ENCODE measurements around the gene JPH3.

The JPH3 gene

DNA sequence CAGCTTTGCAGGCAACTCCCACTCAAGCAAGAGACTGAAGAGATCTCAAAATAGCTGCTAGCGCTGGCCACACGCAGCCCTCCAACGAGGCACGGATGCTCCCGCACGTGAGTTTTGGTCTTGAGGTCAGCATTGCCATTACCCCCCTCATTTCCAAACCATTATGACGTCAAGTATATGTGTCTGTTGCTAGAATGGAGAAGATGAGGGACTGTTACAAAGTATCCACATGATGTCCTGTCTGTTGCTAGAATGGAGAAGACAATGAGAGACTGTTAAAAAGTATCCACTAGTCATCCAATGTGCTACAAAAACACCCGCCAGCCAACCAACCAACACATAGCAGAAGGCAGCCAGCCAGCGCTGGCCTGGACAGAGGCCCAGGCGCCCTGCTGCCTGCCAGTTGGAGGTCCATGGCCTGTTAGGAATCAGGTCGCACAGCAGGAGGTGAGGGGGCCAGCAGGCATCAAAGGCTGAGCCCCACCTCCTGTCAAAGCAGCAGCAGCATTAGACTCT lies 138.7 kb downstream of the JPH3 start:
- DNase-seq (ENCODE audit: low read depth in 2 of 2) = no peak

GRCh38 chr16:87741700-87742415 lies 139.6 kb downstream of the JPH3 start:
- no peak for DNase-seq (ENCODE audit: low read depth in 2 of 2)

DNA sequence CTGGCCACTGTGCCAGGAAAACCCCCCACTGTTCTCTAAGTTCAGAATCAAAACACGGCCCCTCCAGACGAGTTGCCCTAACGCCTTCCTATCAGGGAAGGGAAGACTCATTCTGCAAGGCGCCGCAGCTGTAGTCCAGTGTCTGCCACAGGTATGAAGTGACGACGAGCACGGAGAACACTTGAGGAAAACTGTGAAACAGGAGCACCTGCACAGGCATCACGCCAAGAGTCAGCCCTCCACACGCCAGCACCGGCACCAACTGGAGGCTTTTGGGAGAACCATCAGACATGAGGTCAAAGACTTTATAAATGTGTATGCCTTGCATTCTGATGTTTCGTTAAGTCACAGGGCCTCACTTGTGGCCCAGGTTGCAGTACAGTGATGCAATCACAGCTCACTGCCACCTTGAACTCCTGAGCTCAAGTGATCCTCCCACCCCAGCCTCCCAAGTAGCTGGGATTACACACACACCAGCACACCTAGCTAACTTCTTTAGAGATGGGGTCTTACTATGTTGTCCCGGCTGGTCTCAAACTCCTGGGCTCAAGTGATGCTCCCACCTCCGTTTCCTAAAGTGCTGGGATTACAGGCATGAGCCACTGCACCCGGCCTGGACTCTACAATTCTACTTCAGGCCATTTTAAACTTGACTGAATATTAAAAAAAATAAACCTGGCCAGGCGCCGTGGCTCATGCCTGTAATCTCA lies 140.6 kb downstream of the JPH3 start:
- DNase-seq (ENCODE audit: low read depth in 2 of 2) = no peak

GRCh38 chr16:87744750-87745514 lies 142.6 kb downstream of the JPH3 start:
- DNase-seq (ENCODE audit: low read depth in 2 of 2) = no peak

DNA sequence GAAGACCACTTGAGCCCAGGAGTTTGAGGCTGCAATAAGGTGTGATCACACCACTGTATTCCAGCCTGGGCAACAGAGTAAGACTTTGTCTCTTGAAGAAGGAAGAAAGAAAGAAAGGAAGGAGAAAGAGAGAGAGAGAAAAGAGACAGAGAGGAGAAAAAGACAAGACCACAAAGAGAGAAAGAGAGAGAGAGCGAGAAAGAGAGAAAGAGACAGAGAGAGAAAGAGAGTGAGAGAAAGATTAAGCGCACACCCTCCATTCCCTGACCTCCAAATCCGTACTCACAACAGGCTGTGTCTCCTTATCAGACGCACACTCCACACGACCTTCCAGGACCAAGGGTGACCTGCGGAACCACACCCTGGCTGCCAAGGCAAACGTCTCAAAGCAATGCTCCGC lies 143.9 kb downstream of the JPH3 start:
- DNase-seq (ENCODE audit: low read depth in 2 of 2) = no peak
